HTERT RPE-1 (cell line): ENCODE data around the gene STAM.
"Not testable (repeated sequence)": the region's sequence is repeated elsewhere in the genome, so short reads cannot be mapped to it uniquely, and the experiment has no call there.

Experiments used
- in situ Hi-C: fragments of 300-500 bp; cut with MboI; formaldehyde crosslinking; loops from 4 replicates; pipeline ENCODE4 v1.14.3; 2020; ENCODE audit warnings: low sequenced_read_pairs

The STAM gene

GRCh38 chr10:17722317-17723014, 78.5 kb downstream of the STAM start:
- in situ Hi-C loops = not testable (repeated sequence)

GRCh38 chr10:17725703-17726102, 81.8 kb downstream of the STAM start:
- in situ Hi-C loops = no loop called here

GRCh38 chr10:17729630-17730029, 85.7 kb downstream of the STAM start:
- in situ Hi-C loops = no loop called here

GRCh38 chr10:17730667-17731066, 86.7 kb downstream of the STAM start:
- in situ Hi-C loops = no loop called here

- in situ Hi-C loops = no loop called here
These were observed 87.5 kb downstream of the STAM start for GRCh38 chr10:17731331-17732020.

GRCh38 chr10:17733620-17734019, 89.7 kb downstream of the STAM start:
- in situ Hi-C loops = no loop called here

GRCh38 chr10:17734432-17735080, 90.6 kb downstream of the STAM start:
- in situ Hi-C loops = no loop called here

GRCh38 chr10:17735166-17735941, 91.4 kb downstream of the STAM start:
- in situ Hi-C loops = no loop called here

- in situ Hi-C loops = no loop called here
These were observed 92.3 kb downstream of the STAM start for GRCh38 chr10:17736223-17736622.

- in situ Hi-C loops = no loop called here
These were observed 93.3 kb downstream of the STAM start for GRCh38 chr10:17737027-17737965.

GRCh38 chr10:17740668-17741067, 96.7 kb downstream of the STAM start:
- in situ Hi-C loops = no loop called here

- in situ Hi-C loops = no loop called here
These were observed 99.0 kb downstream of the STAM start for GRCh38 chr10:17742918-17743317.

GRCh38 chr10:17743437-17743836, 99.5 kb downstream of the STAM start:
- in situ Hi-C loops = no loop called here

GRCh38 chr10:17744341-17744861, 100.5 kb downstream of the STAM start:
- in situ Hi-C loops = no loop called here

GRCh38 chr10:17747883-17748550, 104.1 kb downstream of the STAM start:
- in situ Hi-C loops = no loop called here

- in situ Hi-C loops = no loop called here
These were observed 105.9 kb downstream of the STAM start for GRCh38 chr10:17749890-17750289.

- in situ Hi-C loops = no loop called here
These were observed 108.0 kb downstream of the STAM start, which contains the start of gene TMEM236 for GRCh38 chr10:17751781-17752445. TMEM236 (plus strand) TSS chr10:17752201; CDS start chr10:17752296, 95 bp downstream.

GRCh38 chr10:17756557-17757217, 112.7 kb downstream of the STAM start:
- in situ Hi-C loops = no loop called here
